ENCODE measurements around the gene COL19A1.

- TF ChIP-seq CTCF (IDR thresholded peaks at IDR 0.05) (no peak), POLR2A (IDR thresholded peaks at IDR 0.05) (no peak)
Observed at GRCh38 chr6:69819138-69819537, 47.2 kb upstream of the COL19A1 start.
